Smooth muscle cell (in vitro differentiated cells): Measurements from ENCODE around the gene VIP. TPM values are rescaled to one million over a fixed set of nuclear protein-coding genes. Genes with fewer than 3 reads are reported as not detected.

Experiments used
- DNase-seq: peaks from one replicate; lab custom pipeline; 2025; ENCODE audit not compliant: unreplicated experiment; lab: John Stamatoyannopoulos, UW
- H2AFZ ChIP-seq: fragments of 200-600 bp; sonication (generic); 2 replicates; pipeline ENCODE4 v1.6.0; 2016; ENCODE audit warnings: antibody characterized with exemption, low read depth, mild to moderate bottlenecking
- H3F3A ChIP-seq: fragments of 200-600 bp; sonication (generic); 2 replicates; pipeline ENCODE4 v1.6.0; 2017; ENCODE audit warnings: antibody characterized with exemption, low read depth
- H3K27ac ChIP-seq: fragments of 200-600 bp; sonication (generic); 2 replicates; pipeline ENCODE4 v1.5.1; 2016; ENCODE audit warnings: low read depth, mild to moderate bottlenecking
- H3K27me3 ChIP-seq: fragments of 200-600 bp; sonication (generic); 2 replicates; pipeline ENCODE4 v1.6.1; 2016; ENCODE audit warnings: low read depth, mild to moderate bottlenecking
- H3K36me3 ChIP-seq: fragments of 200-600 bp; sonication (generic); 2 replicates; pipeline ENCODE4 v1.5.1; 2016; ENCODE audit warnings: low read depth
- H3K4me1 ChIP-seq: fragments of 200-600 bp; sonication (generic); 2 replicates; pipeline ENCODE4 v1.5.1; 2016; ENCODE audit warnings: low read depth
- H3K4me2 ChIP-seq: fragments of 200-600 bp; sonication (generic); 2 replicates; pipeline ENCODE4 v1.6.0; 2016; ENCODE audit warnings: mild to moderate bottlenecking
- H3K4me3 ChIP-seq: fragments of 200-600 bp; sonication (generic); 2 replicates; pipeline ENCODE4 v1.5.1; 2016; ENCODE audit warnings: mild to moderate bottlenecking
- H3K79me2 ChIP-seq: fragments of 200-600 bp; sonication (generic); 2 replicates; pipeline ENCODE4 v1.6.0; 2016; ENCODE audit warnings: low read depth, mild to moderate bottlenecking
- H3K9ac ChIP-seq: fragments of 200-600 bp; sonication (generic); 2 replicates; pipeline ENCODE4 v1.6.0; 2016; ENCODE audit warnings: low read depth
- H3K9me3 ChIP-seq: fragments of 200-600 bp; sonication (generic); replicated peaks from 2 replicates; pipeline ENCODE4 v1.5.1; 2016; ENCODE audit warnings: low read depth
- H4K20me1 ChIP-seq: fragments of 200-600 bp; sonication (generic); 2 replicates; pipeline ENCODE4 v1.6.0; 2016; ENCODE audit warnings: low read depth
- WGBS: methylation state at CpG from one replicate; pipeline ENCODE4 v1.1.7; 2016; ENCODE audit warnings: low lambda C conversion rate; 5-methylcytosine and 5-hydroxymethylcytosine counted together
- polyA plus RNA-seq: library from polyadenylated mRNA; unstranded; fragments of >200 nt; fragmentation: Nextera tagmentation; extraction: Ambion mirVana; gene quantifications from 2 replicates; pipeline ENCODE4 v1.2.1, GENCODE V29; 2016
- total RNA-seq: library from RNA; depleted of rRNA; stranded (reverse); fragments of >200 nt; gene quantifications from 2 replicates; pipeline ENCODE4 v1.2.3, GENCODE V29; 2014
- TF ChIP-seq, protein P1 (sequence below): fragments of 200-600 bp; sonication (generic); IDR thresholded peaks from 2 replicates; pipeline ENCODE4 v1.5.1; 2017; ENCODE audit warnings: borderline replicate concordance, mild to moderate bottlenecking, antibody characterized with exemption; ENCODE audit not compliant: insufficient read depth, poor library complexity, severe bottlenecking

Gene VIP
- total and polyA plus RNA-seq, 2 experiments from 2014 or later, result not detected

DNA sequence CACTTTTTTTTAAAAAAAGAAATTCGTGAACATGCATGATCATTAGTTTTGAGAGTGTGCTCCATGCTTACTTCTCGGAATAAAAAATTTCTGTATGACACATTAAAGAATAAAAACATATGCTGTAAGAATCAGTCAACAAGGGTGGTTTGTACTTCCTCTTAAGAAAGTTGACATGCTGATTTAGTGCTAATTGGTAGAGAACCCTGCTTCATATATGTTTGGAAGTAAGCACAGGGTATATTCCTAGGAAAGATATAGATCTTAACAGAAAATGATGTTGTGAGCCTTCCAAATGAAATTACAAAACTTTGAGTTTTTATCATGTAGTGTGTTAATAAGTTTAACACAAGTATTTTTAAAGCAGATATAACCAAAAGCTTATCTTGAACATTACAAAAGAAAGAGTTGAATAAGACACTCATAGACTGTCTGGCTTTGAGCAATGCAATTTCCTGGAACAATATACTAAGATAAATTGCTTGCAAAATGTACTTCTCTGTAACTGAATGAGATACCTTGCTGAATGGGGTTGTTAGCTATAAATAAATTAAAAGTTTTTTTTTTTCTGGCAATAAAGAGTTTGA is 13.8 kb upstream of the VIP start:
- Histone ChIP-seq H4K20me1 (no peaks in the 10 kb centered on the region), H3K4me2 (no peak overlapping the region), H3K79me2 (no peaks in the 10 kb centered on the region), H3K4me1 (no peaks in the 10 kb centered on the region), H3K4me3 (no peak overlapping the region), H3K9ac (no peak overlapping the region), H3K36me3 (no peaks in the 10 kb centered on the region), H3F3A (no peaks in the 10 kb centered on the region), H3K9me3 (no peaks in the 10 kb centered on the region), H3K27me3 (no peaks in the 10 kb centered on the region), H3K27ac (no peak overlapping the region), H2AFZ (no peak overlapping the region)
- 83% methylated on average over 2 of the region's 2 CpGs for WGBS
- no peak for DNase-seq
- TF ChIP-seq, protein P1, sequence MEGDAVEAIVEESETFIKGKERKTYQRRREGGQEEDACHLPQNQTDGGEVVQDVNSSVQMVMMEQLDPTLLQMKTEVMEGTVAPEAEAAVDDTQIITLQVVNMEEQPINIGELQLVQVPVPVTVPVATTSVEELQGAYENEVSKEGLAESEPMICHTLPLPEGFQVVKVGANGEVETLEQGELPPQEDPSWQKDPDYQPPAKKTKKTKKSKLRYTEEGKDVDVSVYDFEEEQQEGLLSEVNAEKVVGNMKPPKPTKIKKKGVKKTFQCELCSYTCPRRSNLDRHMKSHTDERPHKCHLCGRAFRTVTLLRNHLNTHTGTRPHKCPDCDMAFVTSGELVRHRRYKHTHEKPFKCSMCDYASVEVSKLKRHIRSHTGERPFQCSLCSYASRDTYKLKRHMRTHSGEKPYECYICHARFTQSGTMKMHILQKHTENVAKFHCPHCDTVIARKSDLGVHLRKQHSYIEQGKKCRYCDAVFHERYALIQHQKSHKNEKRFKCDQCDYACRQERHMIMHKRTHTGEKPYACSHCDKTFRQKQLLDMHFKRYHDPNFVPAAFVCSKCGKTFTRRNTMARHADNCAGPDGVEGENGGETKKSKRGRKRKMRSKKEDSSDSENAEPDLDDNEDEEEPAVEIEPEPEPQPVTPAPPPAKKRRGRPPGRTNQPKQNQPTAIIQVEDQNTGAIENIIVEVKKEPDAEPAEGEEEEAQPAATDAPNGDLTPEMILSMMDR, result no peak

DNA sequence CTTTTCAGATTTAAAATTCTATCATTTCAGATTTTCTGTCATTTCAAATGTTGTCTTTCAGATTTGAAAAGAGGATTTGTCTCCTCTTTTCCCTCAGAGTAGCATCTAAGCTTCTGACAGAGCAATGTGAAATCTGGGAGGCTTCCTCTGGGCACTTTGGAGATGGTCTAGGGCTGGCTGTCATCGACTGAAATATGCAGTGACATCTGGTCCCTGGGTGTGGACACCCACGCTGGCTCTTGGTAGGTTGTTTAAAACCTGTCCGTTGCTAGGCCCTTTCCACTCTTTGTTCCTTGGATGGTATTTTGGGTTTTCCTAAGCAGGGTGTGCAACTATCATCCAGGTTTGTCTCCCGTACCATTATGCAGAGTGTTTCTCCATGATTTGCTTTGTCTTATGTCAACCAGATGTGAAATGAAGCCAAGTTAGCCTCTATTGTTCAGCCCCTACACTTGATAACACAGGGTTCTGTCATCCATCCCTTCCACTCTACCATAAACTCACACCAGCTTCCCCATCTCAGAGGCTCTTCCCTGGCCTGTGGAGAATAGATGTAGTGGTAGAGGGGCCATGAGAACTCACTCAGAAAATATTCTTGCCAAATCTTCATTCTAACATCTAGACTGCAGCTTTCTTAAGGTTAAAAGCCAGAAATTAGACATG is 5.0 kb upstream of the VIP start:
- DNase-seq, result no peak
- H3F3A ChIP-seq, result no peaks in the 10 kb centered on the region
- no peaks in the 10 kb centered on the region for H3K27me3 ChIP-seq
- H3K79me2 ChIP-seq, result no peaks in the 10 kb centered on the region
- TF ChIP-seq, protein P1, result no peak
- no peaks in the 10 kb centered on the region for H4K20me1 ChIP-seq
- H3K9me3 ChIP-seq, result no peaks in the 10 kb centered on the region
- H3K4me2 ChIP-seq, result no peak overlapping the region
- no peaks in the 10 kb centered on the region for H3K36me3 ChIP-seq
- H2AFZ ChIP-seq, result no peak overlapping the region
- 95% methylated on average over 4 of the region's 4 CpGs for WGBS
- no peak overlapping the region for H3K9ac ChIP-seq
- no peaks in the 10 kb centered on the region for H3K4me1 ChIP-seq
- no peak overlapping the region for H3K4me3 ChIP-seq
- no peak overlapping the region for H3K27ac ChIP-seq

DNA sequence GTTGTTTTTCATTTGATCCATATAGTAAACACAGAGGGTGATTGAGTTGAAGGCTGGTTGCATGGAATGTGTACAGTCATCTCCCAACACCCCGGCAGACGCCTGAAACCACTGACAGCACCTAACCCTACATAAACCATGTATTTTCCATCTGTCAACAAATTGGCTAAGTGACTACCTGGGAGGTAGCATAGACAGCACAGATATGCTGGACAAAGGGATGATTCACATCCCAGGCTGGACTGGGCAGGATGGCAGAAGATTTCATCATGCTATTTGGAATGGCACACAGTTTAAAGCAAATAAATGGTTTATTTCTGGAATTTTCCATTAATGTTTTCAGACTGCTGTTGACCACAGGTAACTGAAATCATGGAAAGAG is 4.4 kb upstream of the VIP start:
- no peaks in the 10 kb centered on the region for H3F3A ChIP-seq
- H3K27me3 ChIP-seq, result no peaks in the 10 kb centered on the region
- H3K4me2 ChIP-seq, result no peak overlapping the region
- H2AFZ ChIP-seq, result no peak overlapping the region
- DNase-seq, result no peak
- H3K9me3 ChIP-seq, result no peaks in the 10 kb centered on the region
- no peak overlapping the region for H3K9ac ChIP-seq
- H3K36me3 ChIP-seq, result no peaks in the 10 kb centered on the region
- H3K4me1 ChIP-seq, result no peaks in the 10 kb centered on the region
- TF ChIP-seq, protein P1, result no peak
- H3K4me3 ChIP-seq, result no peak overlapping the region
- no peaks in the 10 kb centered on the region for H3K79me2 ChIP-seq
- H4K20me1 ChIP-seq, result no peaks in the 10 kb centered on the region
- H3K27ac ChIP-seq, result no peak overlapping the region
- 44% methylated on average over 2 of the region's 2 CpGs for WGBS

DNA sequence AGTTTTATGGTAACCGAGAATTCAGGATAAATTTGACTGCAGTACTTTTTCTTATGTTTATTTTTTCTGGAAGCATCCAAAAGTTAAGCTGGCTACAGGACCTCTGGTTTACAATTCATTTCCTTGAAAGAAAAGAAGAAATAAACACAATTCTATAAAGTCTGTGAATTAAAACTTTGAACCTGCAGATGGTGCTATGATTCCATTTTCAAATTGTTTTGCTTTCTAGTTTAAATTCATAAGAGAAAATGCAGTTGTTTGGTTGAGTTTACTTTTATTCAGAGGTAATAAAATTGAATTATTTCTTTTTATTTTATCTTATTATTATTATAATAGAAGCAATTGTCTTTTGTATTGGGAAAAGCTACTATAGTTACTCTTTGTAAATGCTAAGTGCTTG is 1.8 kb upstream of the VIP start:
- no peaks in the 10 kb centered on the region for H3F3A ChIP-seq
- 33% methylated on average over 1 of the region's 1 CpG for WGBS
- no peaks in the 10 kb centered on the region for H3K79me2 ChIP-seq
- no peak overlapping the region for H3K4me3 ChIP-seq
- H3K27ac ChIP-seq, result no peak overlapping the region
- no peaks in the 10 kb centered on the region for H3K4me1 ChIP-seq
- DNase-seq, result no peak
- no peaks in the 10 kb centered on the region for H3K27me3 ChIP-seq
- no peak overlapping the region for H3K9ac ChIP-seq
- H2AFZ ChIP-seq, result no peak overlapping the region
- no peaks in the 10 kb centered on the region for H4K20me1 ChIP-seq
- TF ChIP-seq, protein P1, result peak; percentile 45
- H3K4me2 ChIP-seq, result no peak overlapping the region
- no peaks in the 10 kb centered on the region for H3K36me3 ChIP-seq
- no peaks in the 10 kb centered on the region for H3K9me3 ChIP-seq
